Measurements from ENCODE around the gene SPINT1.

SPINT1 gene

DNA sequence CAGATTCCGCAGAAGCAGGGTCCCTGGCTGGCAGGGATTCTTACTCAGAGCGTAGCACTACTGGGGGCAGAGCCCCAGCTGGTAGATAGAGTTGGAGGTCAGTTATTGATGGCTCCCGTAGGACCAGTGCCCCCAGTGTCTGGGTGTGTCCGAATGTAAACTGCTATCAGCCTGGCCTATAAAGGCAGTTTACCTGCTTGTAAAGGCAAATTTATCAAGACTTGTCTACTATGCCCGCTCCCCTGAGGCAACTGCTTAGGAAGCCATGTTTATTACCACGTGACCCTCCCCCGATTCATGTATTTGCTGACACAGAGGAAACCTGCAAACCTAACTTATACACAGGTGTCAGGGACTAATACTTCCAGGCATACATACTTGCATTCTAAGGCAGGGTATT lies 14.7 kb upstream of the SPINT1 start:
- no peak for DNase-seq (ENCODE audit: low read depth)

- DNase-seq (ENCODE audit: low read depth) = no peak
Observed at GRCh38 chr15:40830884-40831283, 13.0 kb upstream of the SPINT1 start.

GRCh38 chr15:40831861-40832260 lies 12.0 kb upstream of the SPINT1 start:
- DNase-seq (ENCODE audit: low read depth) = no peak

- DNase-seq (ENCODE audit: low read depth) = no peak
Observed at GRCh38 chr15:40832903-40833302, 10.9 kb upstream of the SPINT1 start.

DNA sequence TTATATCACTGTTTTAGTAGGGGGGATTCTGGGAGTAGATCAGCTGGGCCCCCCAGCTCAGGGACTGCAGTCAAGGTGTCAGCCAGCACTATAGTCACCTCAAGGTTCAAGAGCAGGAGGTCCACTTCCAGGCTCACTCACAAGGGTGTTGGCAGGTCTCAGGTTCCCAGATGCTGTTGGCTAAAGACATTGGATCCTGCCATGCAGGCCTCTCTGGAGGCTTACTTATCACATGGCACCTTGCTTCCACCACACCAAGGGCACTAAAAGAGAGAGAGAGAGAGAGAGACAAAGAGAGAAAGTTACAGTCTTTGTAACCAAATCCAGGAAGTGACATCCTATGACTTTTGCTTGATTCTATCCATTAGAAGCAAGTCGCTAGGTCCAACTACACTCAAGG lies 7.8 kb upstream of the SPINT1 start:
- no peak for DNase-seq (ENCODE audit: low read depth)

GRCh38 chr15:40838756-40839155 lies 5.1 kb upstream of the SPINT1 start:
- no peak for DNase-seq (ENCODE audit: low read depth)

GRCh38 chr15:40841741-40842140 lies 2.1 kb upstream of the SPINT1 start:
- no peak for DNase-seq (ENCODE audit: low read depth)

DNA sequence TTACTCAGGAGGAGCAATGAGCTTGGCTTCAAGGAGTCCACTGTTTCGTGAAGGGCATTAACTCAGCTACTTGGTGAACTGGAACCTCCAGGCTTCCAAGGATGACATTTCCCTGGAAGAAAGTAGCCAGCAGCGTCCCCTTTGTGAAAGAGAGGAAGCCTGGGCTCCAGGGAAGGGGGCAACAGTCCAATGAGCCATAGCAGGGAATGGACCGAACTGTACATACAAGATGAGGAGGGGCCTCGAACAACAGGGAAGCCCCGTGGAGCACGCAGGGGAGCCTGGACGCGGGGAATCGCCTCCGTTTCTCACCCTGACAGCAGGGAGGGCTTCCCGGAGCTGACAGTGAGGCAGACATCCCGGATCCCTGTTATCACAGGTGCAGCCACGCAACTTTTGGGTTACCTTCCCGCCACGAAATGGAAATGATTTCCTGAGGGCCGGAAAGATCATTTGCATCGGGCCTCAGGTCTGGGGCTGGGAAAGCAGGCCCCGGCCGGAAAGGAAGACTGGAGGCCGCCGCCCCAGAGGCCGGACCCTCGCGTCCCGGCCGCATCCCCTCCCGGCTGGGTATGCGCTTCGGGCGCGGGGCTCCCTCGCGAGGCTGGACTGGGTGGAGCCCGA lies 475 bp upstream of the SPINT1 start:
- no peak for DNase-seq (ENCODE audit: low read depth)

DNA sequence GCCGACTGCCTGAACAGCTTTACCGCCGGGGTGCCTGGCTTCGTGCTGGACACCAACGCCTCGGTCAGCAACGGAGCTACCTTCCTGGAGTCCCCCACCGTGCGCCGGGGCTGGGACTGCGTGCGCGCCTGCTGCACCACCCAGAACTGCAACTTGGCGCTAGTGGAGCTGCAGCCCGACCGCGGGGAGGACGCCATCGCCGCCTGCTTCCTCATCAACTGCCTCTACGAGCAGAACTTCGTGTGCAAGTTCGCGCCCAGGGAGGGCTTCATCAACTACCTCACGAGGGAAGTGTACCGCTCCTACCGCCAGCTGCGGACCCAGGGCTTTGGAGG lies 815 bp downstream of the SPINT1 start:
- DNase-seq (ENCODE audit: low read depth) = peak; percentile 11

DNA sequence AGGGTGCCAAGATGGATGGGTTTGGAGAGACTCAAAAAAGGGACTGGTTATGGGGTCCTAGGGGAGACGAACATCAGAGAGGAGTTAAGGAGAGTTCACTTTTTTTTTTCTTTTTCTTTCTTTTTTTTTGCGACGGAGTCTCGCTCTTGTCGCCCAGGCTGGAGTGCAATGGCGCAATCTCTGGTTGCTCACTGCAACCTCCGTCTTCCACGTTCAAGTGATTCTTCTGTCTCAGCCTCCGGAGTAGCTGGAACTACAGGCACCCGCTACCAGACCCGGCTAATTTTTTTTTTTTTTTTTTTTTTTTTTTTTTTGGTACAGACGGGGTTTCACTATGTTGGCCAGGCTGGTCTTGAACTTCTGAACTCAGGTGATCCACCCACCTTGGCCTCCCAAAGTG lies 1.2 kb downstream of the SPINT1 start:
- DNase-seq (ENCODE audit: low read depth) = no peak

GRCh38 chr15:40845511-40846284 lies 1.9 kb downstream of the SPINT1 start:
- no peak for DNase-seq (ENCODE audit: low read depth)

GRCh38 chr15:40846841-40847222 lies 3.0 kb downstream of the SPINT1 start:
- no peak for DNase-seq (ENCODE audit: low read depth)

GRCh38 chr15:40847223-40847961 lies 3.5 kb downstream of the SPINT1 start:
- DNase-seq (ENCODE audit: low read depth) = no peak

- DNase-seq (ENCODE audit: low read depth) = no peak
Observed at GRCh38 chr15:40850576-40851112, 6.8 kb downstream of the SPINT1 start.

DNA sequence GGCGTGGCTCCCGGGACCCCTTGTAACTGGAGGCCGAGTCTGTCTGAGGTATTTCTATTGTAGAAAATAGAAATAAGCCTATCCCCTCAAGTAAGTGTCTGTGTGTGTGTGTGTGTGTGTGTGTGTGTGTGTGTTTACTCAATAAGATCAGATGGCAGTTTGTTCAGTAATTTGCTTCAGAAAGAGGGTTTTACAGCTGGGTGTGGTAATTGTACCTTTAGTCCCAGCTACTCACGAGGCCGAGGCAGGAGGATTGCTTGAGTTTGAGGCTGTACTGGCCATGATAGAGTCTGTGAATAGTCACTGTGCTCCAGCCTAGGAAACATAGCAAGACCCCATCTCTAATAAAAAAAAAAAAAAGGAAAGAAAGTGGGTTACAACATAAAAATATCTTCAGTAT lies 8.7 kb downstream of the SPINT1 start:
- no peak for DNase-seq (ENCODE audit: low read depth)

GRCh38 chr15:40853241-40853890 lies 9.5 kb downstream of the SPINT1 start:
- no peak for DNase-seq (ENCODE audit: low read depth)

GRCh38 chr15:40854161-40854560 lies 10.3 kb downstream of the SPINT1 start:
- DNase-seq (ENCODE audit: low read depth) = no peak

GRCh38 chr15:40855706-40856234 lies 11.9 kb downstream of the SPINT1 start:
- DNase-seq (ENCODE audit: low read depth) = no peak

DNA sequence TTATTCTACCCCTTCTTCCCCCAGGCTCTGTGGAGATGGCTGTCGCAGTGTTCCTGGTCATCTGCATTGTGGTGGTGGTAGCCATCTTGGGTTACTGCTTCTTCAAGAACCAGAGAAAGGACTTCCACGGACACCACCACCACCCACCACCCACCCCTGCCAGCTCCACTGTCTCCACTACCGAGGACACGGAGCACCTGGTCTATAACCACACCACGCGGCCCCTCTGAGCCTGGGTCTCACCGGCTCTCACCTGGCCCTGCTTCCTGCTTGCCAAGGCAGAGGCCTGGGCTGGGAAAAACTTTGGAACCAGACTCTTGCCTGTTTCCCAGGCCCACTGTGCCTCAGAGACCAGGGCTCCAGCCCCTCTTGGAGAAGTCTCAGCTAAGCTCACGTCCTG lies 12.9 kb downstream of the SPINT1 start:
- no peak for DNase-seq (ENCODE audit: low read depth)

DNA sequence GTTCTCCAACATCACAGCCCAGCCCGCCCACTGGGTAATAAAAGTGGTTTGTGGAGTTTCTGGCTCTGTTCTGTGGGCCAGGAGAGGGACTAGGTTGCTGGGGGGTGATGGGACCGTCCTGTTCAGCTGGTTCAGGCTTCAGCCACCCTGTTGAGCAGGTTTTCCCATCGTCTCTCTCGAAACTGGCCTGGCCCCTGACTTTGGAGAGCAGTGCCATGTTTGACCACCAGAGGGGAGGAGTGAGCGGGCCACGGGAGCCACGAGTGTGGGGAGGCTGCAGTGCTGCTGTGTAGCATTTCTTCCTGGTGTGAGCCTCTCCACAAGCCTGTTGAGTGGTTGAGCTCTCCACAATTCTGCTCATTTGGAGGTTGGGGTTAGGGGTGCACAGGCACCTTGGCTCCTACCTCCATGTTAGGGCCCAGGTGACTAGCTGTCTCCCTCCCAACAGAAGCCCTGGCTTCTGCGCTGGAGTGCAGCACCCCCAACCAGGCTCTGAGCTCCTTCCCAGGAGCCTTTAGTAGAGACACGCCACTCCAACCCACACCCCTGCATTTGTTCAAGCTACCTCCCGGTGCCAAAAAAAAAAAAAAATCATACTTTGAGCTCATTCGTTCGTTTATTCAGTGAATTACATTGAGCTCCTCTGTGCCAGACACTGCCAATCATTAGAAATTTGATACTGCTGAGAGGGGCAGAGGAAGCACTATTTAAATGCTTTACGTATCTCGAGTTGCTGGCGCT lies 13.9 kb downstream of the SPINT1 start:
- DNase-seq (ENCODE audit: low read depth) = peak; percentile 76

- DNase-seq (ENCODE audit: low read depth) = no peak
Observed at GRCh38 chr15:40858706-40859105, 14.9 kb downstream of the SPINT1 start.

Measured in activated T-cell treated with anti-CD3 and anti-CD28 coated beads for 24 hours (primary cell).